ENCODE measurements around the gene GTF3C5.
"Not testable (repeated sequence)": the region's sequence is repeated elsewhere in the genome, so short reads cannot be mapped to it uniquely, and the experiment has no call there.

The GTF3C5 gene

GRCh38 chr9:133075925-133076630 is 45.3 kb downstream of the GTF3C5 start:
- no peak for DNase-seq (ENCODE audit: low read depth)
- no peak for TF ChIP-seq CTCF (IDR thresholded peaks at IDR 0.05; ENCODE audit: low read depth, low read length)
- TF ChIP-seq MYC (IDR thresholded peaks at IDR 0.05; ENCODE audit: low read depth, low read length) = no peak
- TF ChIP-seq MAX (IDR thresholded peaks at IDR 0.05; ENCODE audit: low read depth, low read length) = no peak
- no peak for TF ChIP-seq POLR2A (IDR thresholded peaks at IDR 0.05; ENCODE audit: extremely low read depth, insufficient read length)
- H3K4me3 ChIP-seq (ENCODE audit: low read depth, low read length) = no peak overlapping the region

GRCh38 chr9:133076691-133077090 is 45.9 kb downstream of the GTF3C5 start:
- no peak for DNase-seq (ENCODE audit: low read depth)
- no peak for TF ChIP-seq CTCF (IDR thresholded peaks at IDR 0.05; ENCODE audit: low read depth, low read length)
- TF ChIP-seq POLR2A (IDR thresholded peaks at IDR 0.05; ENCODE audit: extremely low read depth, insufficient read length) = no peak
- no peak for TF ChIP-seq MAX (IDR thresholded peaks at IDR 0.05; ENCODE audit: low read depth, low read length)
- TF ChIP-seq MYC (IDR thresholded peaks at IDR 0.05; ENCODE audit: low read depth, low read length) = no peak
- no peak overlapping the region for H3K4me3 ChIP-seq (ENCODE audit: low read depth, low read length)

- H3K4me3 ChIP-seq (ENCODE audit: low read depth, low read length) = no peak overlapping the region
- no peak for DNase-seq (ENCODE audit: low read depth)
- TF ChIP-seq MAX (IDR thresholded peaks at IDR 0.05; ENCODE audit: low read depth, low read length) = no peak
- no peak for TF ChIP-seq MYC (IDR thresholded peaks at IDR 0.05; ENCODE audit: low read depth, low read length)
- TF ChIP-seq CTCF (IDR thresholded peaks at IDR 0.05; ENCODE audit: low read depth, low read length) = no peak
- TF ChIP-seq POLR2A (IDR thresholded peaks at IDR 0.05; ENCODE audit: extremely low read depth, insufficient read length) = no peak
Observed at GRCh38 chr9:133078486-133078885, 47.7 kb downstream of the GTF3C5 start.

- TF ChIP-seq POLR2A (IDR thresholded peaks at IDR 0.05; ENCODE audit: extremely low read depth, insufficient read length) (no peak), MYC (IDR thresholded peaks at IDR 0.05; ENCODE audit: low read depth, low read length) (no peak), CTCF (IDR thresholded peaks at IDR 0.05; ENCODE audit: low read depth, low read length) (no peak), MAX (IDR thresholded peaks at IDR 0.05; ENCODE audit: low read depth, low read length) (no peak)
- no peak overlapping the region for H3K4me3 ChIP-seq (ENCODE audit: low read depth, low read length)
- DNase-seq (ENCODE audit: low read depth) = no peak
Observed at GRCh38 chr9:133080161-133080560, 49.4 kb downstream of the GTF3C5 start.

- H3K4me3 ChIP-seq (ENCODE audit: low read depth, low read length); DNase-seq (ENCODE audit: low read depth): not testable (repeated sequence)
Observed at GRCh38 chr9:133080786-133081779, 50.3 kb downstream of the GTF3C5 start.

GRCh38 chr9:133081957-133082644 is 51.3 kb downstream of the GTF3C5 start:
- not testable (repeated sequence) for H3K4me3 ChIP-seq (ENCODE audit: low read depth, low read length); DNase-seq (ENCODE audit: low read depth)

GRCh38 chr9:133083688-133084087 is 52.9 kb downstream of the GTF3C5 start:
- DNase-seq (ENCODE audit: low read depth); H3K4me3 ChIP-seq (ENCODE audit: low read depth, low read length): not testable (repeated sequence)

- not testable (repeated sequence) for DNase-seq (ENCODE audit: low read depth); H3K4me3 ChIP-seq (ENCODE audit: low read depth, low read length)
Observed at GRCh38 chr9:133086212-133086860, 55.5 kb downstream of the GTF3C5 start.
